ENCODE results near the gene TXNDC17. TPM values are rescaled to one million over a fixed set of nuclear protein-coding genes. Genes with fewer than 3 reads are reported as not detected.
A peak's percentile ranks its signal among the peaks of the same experiment; 100 is the strongest.

Gene TXNDC17
- total and polyA plus RNA-seq, 2 donors (not counting 1 experiment from before 2014, with no cell fraction given) = 87.5 to 243 TPM

GRCh38 chr17:6597727-6598126 lies 43.1 kb upstream of the TXNDC17 start:
- no peak overlapping the region for H3K27ac ChIP-seq (ENCODE audit: insufficient read depth, low read length)

GRCh38 chr17:6599364-6599763 lies 41.5 kb upstream of the TXNDC17 start:
- H3K36me3 ChIP-seq (ENCODE audit: control insufficient read depth, insufficient read depth, low read length) = no peaks in the 10 kb centered on the region

More at GRCh38 chr17:6597727-6598126, 43.1 kb upstream of the TXNDC17 start:
- Histone ChIP-seq H3K9ac (ENCODE audit: insufficient read depth, low read length) (no peak overlapping the region), H2AFZ (ENCODE audit: low read length) (no peak overlapping the region), H3K4me2 (ENCODE audit: extremely low read depth, insufficient read depth, low read length) (no peak overlapping the region), H3K79me2 (ENCODE audit: control insufficient read depth, insufficient read depth, low read length) (no peaks in the 10 kb centered on the region), H3K9me3 (ENCODE audit: control insufficient read depth, insufficient read depth, low read depth, low read length) (no peaks in the 10 kb centered on the region), H3K4me1 (ENCODE audit: control insufficient read depth, extremely low read depth, insufficient read depth, low read length) (no peaks in the 10 kb centered on the region), H3K4me3 (replicated peaks in 1 of 4; ENCODE audit: control extremely low read depth in 1 of 4, insufficient read depth in 1 of 4, low read depth in 3 of 4, low read length in 4 of 4) (no peak overlapping the region), H3K27me3 (ENCODE audit: control insufficient read depth, insufficient read depth, low read length) (no peaks in the 10 kb centered on the region), H4K20me1 (ENCODE audit: control insufficient read depth, extremely low read depth, insufficient read depth, low read length) (no peaks in the 10 kb centered on the region), H3K36me3 (ENCODE audit: control insufficient read depth, insufficient read depth, low read length) (no peaks in the 10 kb centered on the region)
- TF ChIP-seq CTCF (conservative IDR thresholded peaks at IDR 0.05 in 1 of 2, IDR thresholded peaks at IDR 0.05 in 1 of 2; ENCODE audit: low read depth in 1 of 2, low read length in 2 of 2) (no peak), EZH2 (IDR thresholded peaks at IDR 0.05; ENCODE audit: low read length, missing control alignments) (no peak)
- no peak for DNase-seq (ENCODE audit: low read depth in 2 of 2)

GRCh38 chr17:6602141-6602540 lies 38.7 kb upstream of the TXNDC17 start:
- H3K9ac ChIP-seq (ENCODE audit: insufficient read depth, low read length) = no peak overlapping the region
- H3K79me2 ChIP-seq (ENCODE audit: control insufficient read depth, insufficient read depth, low read length) = no peaks in the 10 kb centered on the region
- no peaks in the 10 kb centered on the region for H3K27me3 ChIP-seq (ENCODE audit: control insufficient read depth, insufficient read depth, low read length)
- no peaks in the 10 kb centered on the region for H3K9me3 ChIP-seq (ENCODE audit: control insufficient read depth, insufficient read depth, low read depth, low read length)
- no peak overlapping the region for H2AFZ ChIP-seq (ENCODE audit: low read length)
- no peak for TF ChIP-seq CTCF (conservative IDR thresholded peaks at IDR 0.05 in 1 of 2, IDR thresholded peaks at IDR 0.05 in 1 of 2; ENCODE audit: low read depth in 1 of 2, low read length in 2 of 2)
- no peak for TF ChIP-seq EZH2 (IDR thresholded peaks at IDR 0.05; ENCODE audit: low read length, missing control alignments)
- H4K20me1 ChIP-seq (ENCODE audit: control insufficient read depth, extremely low read depth, insufficient read depth, low read length) = no peaks in the 10 kb centered on the region
- no peaks in the 10 kb centered on the region for H3K4me1 ChIP-seq (ENCODE audit: control insufficient read depth, extremely low read depth, insufficient read depth, low read length)
- no peak overlapping the region for H3K27ac ChIP-seq (ENCODE audit: insufficient read depth, low read length)
- H3K36me3 ChIP-seq (ENCODE audit: control insufficient read depth, insufficient read depth, low read length) = peaks cover 8% of the 10 kb centered on the region
- no peak overlapping the region for H3K4me2 ChIP-seq (ENCODE audit: extremely low read depth, insufficient read depth, low read length)
- no peak overlapping the region for H3K4me3 ChIP-seq (replicated peaks in 1 of 4; ENCODE audit: control extremely low read depth in 1 of 4, insufficient read depth in 1 of 4, low read depth in 3 of 4, low read length in 4 of 4)
- no peak for DNase-seq (ENCODE audit: low read depth in 2 of 2)

More at GRCh38 chr17:6599364-6599763, 41.5 kb upstream of the TXNDC17 start:
- TF ChIP-seq CTCF (conservative IDR thresholded peaks at IDR 0.05 in 1 of 2, IDR thresholded peaks at IDR 0.05 in 1 of 2; ENCODE audit: low read depth in 1 of 2, low read length in 2 of 2) (no peak), EZH2 (IDR thresholded peaks at IDR 0.05; ENCODE audit: low read length, missing control alignments) (no peak)
- Histone ChIP-seq H3K27ac (ENCODE audit: insufficient read depth, low read length) (no peak overlapping the region), H3K4me1 (ENCODE audit: control insufficient read depth, extremely low read depth, insufficient read depth, low read length) (no peaks in the 10 kb centered on the region), H4K20me1 (ENCODE audit: control insufficient read depth, extremely low read depth, insufficient read depth, low read length) (no peaks in the 10 kb centered on the region), H3K9ac (ENCODE audit: insufficient read depth, low read length) (no peak overlapping the region), H3K79me2 (ENCODE audit: control insufficient read depth, insufficient read depth, low read length) (no peaks in the 10 kb centered on the region), H3K4me3 (replicated peaks in 1 of 4; ENCODE audit: control extremely low read depth in 1 of 4, insufficient read depth in 1 of 4, low read depth in 3 of 4, low read length in 4 of 4) (no peak overlapping the region), H3K9me3 (ENCODE audit: control insufficient read depth, insufficient read depth, low read depth, low read length) (no peaks in the 10 kb centered on the region), H2AFZ (ENCODE audit: low read length) (no peak overlapping the region), H3K4me2 (ENCODE audit: extremely low read depth, insufficient read depth, low read length) (no peak overlapping the region), H3K27me3 (ENCODE audit: control insufficient read depth, insufficient read depth, low read length) (no peaks in the 10 kb centered on the region)
- peak in 1 of 2 donors; percentile 7 for DNase-seq (ENCODE audit: low read depth in 2 of 2)

Measured in fibroblast of lung (primary cell).